Glutamatergic neuron (in vitro differentiated cells): ENCODE measurements around the gene CTSD. TPM values are rescaled to one million over a fixed set of nuclear protein-coding genes. Genes with fewer than 3 reads are reported as not detected.

Experiments used
- DNase-seq: peaks from one replicate; pipeline ENCODE4 v3.0.0; 2022
- H3K27ac Mint-ChIP-seq: one replicate; pipeline ENCODE4 v1.8.0; 2020; ENCODE audit warnings: mild to moderate bottlenecking, mixed read lengths, inconsistent platforms; ENCODE audit not compliant: unreplicated experiment
- H3K27me3 Mint-ChIP-seq: one replicate; pipeline ENCODE4 v1.8.0; 2020; ENCODE audit warnings: mild to moderate bottlenecking, moderate library complexity, mixed read lengths, inconsistent platforms; ENCODE audit not compliant: unreplicated experiment
- H3K36me3 Mint-ChIP-seq: one replicate; pipeline ENCODE4 v1.8.0; 2020; ENCODE audit warnings: mild to moderate bottlenecking, mixed read lengths, inconsistent platforms; ENCODE audit not compliant: unreplicated experiment
- H3K4me1 Mint-ChIP-seq: one replicate; pipeline ENCODE4 v1.8.0; 2020; ENCODE audit warnings: mild to moderate bottlenecking, low read depth, mixed read lengths, inconsistent platforms; ENCODE audit not compliant: unreplicated experiment
- H3K4me3 Mint-ChIP-seq: one replicate; pipeline ENCODE4 v1.8.0; 2020; ENCODE audit warnings: mild to moderate bottlenecking, mixed read lengths, inconsistent platforms; ENCODE audit not compliant: unreplicated experiment
- H3K9me3 Mint-ChIP-seq: one replicate; pipeline ENCODE4 v1.8.0; 2020; ENCODE audit warnings: mild to moderate bottlenecking, moderate library complexity, mixed read lengths, inconsistent platforms; ENCODE audit not compliant: unreplicated experiment
- total RNA-seq: library from RNA; stranded (reverse); fragmentation: NEBNext Ultra II Directional; extraction: Animal tissue kit (Norgen Biotek cat#: 25700); gene quantifications from one replicate; pipeline ENCODE4 v1.2.1, GENCODE V29; 2021; ENCODE audit not compliant: unreplicated experiment
- TF ChIP-seq, protein P1 (sequence below): fragments of 200-600 bp; sonication (generic); IDR thresholded peaks from one replicate; pipeline ENCODE4 v1.5.0; 2021; ENCODE audit not compliant: partially characterized antibody, unreplicated experiment

Gene CTSD
- total RNA-seq, 1 donor from 2014 or later: 159 TPM

DNA sequence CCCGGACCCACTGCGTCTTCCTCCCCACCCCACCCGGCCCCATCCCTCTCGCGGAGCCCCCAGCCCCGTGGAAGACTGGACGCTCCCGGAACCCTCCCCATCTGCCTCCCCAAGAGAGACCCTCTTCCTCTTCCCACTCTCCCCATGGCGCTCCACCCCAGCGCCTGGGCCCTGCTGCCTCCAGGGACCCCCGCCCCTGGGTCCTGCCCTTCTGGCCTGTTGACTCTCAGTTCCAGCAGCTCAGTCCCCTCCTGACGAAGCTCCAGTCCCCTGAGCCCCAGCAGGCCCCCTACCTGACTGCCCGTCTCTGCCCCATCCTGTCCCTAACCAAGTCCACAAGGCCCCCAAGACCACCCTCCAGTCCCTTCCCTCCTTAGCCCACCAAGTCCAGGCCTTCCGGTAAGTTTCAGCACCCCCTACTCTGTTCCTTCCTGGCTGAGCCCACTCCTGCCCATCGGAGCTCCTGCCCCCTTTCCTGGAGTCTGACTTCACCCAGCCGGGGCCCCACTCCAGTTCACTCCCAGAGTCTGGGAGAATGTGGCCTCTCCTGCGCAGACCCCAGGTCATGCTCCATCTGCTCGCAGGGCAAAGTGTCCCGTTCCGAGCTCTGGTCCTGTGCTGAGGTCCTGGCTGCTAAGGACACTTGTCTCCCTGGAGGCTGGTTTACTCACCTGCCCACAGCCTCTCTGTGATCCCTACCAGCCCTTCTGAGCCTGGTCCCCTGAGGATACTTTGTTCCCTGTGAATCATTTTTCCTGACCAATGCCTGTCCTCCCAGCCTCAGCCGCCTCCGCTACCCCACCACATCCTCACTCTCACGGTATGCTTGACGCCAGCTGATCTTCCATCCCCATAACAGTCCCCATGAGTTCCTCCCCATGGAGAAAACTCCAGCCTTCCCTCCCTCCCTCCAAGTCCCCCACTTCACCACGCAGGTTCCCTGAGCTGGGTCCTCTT lies 14.1 kb downstream of the CTSD start:
- H3K9me3 Mint-ChIP-seq: peaks cover 14% of the 10 kb centered on the region
- H3K27me3 Mint-ChIP-seq: peaks cover 16% of the 10 kb centered on the region
- peaks cover 5% of the 10 kb centered on the region for H3K36me3 Mint-ChIP-seq

DNA sequence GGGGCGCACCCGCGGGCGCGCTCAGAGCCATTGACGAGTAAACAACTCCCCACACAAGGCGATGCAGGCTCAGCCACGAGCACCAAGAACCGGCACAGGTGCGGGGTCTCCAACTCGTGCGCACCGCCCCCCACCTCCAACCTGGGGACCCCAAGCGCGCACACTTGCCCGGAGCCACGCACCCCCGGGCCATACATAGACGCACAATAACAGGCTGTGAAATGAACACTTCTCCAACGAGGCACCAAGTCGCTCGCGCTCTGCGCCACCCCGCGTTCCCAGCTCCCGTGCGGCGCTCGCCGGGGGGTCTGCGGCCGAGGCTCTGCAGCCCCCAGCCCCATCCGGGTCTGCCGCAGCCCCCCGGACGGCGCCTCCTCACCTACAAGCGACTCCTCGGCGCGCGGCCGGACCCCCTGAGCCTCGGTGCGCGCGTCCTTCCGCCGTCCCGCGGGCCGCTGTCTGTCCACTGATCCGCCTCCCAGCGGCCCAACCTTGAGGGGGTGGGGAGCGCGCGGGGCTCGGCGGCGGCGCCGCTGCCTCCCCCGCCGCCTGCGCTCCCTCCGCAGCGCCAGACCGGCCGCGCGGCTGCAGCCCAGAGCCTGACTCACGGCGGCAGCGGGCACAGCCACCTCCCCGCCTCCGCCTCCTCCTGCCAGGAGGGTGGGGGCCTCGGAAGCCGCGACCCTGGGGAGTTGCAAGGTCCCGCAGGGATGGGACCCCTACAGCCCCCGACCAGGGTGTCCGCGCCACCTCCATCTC lies 14.9 kb downstream of the CTSD start:
- TF ChIP-seq, protein P1, sequence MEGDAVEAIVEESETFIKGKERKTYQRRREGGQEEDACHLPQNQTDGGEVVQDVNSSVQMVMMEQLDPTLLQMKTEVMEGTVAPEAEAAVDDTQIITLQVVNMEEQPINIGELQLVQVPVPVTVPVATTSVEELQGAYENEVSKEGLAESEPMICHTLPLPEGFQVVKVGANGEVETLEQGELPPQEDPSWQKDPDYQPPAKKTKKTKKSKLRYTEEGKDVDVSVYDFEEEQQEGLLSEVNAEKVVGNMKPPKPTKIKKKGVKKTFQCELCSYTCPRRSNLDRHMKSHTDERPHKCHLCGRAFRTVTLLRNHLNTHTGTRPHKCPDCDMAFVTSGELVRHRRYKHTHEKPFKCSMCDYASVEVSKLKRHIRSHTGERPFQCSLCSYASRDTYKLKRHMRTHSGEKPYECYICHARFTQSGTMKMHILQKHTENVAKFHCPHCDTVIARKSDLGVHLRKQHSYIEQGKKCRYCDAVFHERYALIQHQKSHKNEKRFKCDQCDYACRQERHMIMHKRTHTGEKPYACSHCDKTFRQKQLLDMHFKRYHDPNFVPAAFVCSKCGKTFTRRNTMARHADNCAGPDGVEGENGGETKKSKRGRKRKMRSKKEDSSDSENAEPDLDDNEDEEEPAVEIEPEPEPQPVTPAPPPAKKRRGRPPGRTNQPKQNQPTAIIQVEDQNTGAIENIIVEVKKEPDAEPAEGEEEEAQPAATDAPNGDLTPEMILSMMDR: no peak
- Mint-ChIP-seq H3K4me1 (peaks cover 21% of the 10 kb centered on the region), H3K27ac (no peak overlapping the region), H3K36me3 (peaks cover 5% of the 10 kb centered on the region), H3K9me3 (peaks cover 14% of the 10 kb centered on the region), H3K27me3 (peaks cover 16% of the 10 kb centered on the region), H3K4me3 (peak overlapping the region; percentile 75)
- peak; percentile 48 for DNase-seq

More for the DNA sequence above, 14.1 kb downstream of the CTSD start:
- TF ChIP-seq, protein P1: no peak
- Mint-ChIP-seq H3K27ac (peak overlapping the region; percentile 28), H3K4me1 (peaks cover 21% of the 10 kb centered on the region), H3K4me3 (peak overlapping the region; percentile 63)
- no peak for DNase-seq

DNA sequence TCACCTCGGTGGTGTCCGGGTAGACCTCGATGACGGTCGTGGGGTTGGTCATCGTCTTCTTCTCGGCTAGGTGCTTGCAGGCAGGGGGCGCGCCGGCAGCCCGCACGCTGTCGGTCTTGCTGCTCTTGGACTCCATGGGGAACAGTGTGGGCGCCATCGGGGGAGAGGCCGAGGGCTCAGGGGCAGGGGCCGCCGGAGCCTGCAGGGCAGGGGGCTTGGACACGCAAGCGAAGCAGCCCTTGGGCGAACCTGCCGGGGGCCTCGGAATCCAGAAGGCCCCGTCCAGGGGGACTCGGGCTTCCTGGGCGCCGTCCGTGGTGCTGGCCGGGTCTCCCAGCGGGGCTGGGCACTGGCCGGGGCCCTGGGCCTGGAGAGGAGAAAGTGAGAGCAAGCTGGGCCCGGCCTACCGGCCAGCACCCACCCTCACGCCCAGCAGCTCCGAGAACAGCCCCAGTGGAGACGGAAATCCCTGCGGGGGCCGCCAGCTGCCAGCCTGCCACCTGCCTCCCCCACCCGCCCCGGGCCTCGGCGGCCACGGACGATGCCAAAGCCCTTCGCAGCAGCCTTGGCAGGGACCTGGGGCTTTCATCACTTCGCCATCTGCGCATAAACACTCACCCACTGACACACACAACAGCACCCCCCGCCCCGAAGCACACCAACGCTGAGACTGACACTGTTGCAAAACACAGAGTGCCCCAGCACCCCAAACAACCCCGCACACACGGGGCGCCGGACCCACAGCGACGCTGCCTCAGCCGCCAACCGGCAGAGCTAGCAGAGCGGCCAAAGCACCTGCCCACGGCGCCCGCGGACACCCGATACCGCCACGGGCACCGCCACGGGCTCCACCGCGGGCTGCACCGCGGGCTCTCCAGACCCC lies 15.7 kb downstream of the CTSD start:
- Mint-ChIP-seq H3K4me1 (peaks cover 21% of the 10 kb centered on the region), H3K9me3 (peaks cover 14% of the 10 kb centered on the region), H3K36me3 (peaks cover 5% of the 10 kb centered on the region), H3K4me3 (peak overlapping the region; percentile 71), H3K27me3 (peaks cover 14% of the 10 kb centered on the region), H3K27ac (no peak overlapping the region)
- peak; percentile 19 for DNase-seq
- TF ChIP-seq, protein P1: no peak

DNA sequence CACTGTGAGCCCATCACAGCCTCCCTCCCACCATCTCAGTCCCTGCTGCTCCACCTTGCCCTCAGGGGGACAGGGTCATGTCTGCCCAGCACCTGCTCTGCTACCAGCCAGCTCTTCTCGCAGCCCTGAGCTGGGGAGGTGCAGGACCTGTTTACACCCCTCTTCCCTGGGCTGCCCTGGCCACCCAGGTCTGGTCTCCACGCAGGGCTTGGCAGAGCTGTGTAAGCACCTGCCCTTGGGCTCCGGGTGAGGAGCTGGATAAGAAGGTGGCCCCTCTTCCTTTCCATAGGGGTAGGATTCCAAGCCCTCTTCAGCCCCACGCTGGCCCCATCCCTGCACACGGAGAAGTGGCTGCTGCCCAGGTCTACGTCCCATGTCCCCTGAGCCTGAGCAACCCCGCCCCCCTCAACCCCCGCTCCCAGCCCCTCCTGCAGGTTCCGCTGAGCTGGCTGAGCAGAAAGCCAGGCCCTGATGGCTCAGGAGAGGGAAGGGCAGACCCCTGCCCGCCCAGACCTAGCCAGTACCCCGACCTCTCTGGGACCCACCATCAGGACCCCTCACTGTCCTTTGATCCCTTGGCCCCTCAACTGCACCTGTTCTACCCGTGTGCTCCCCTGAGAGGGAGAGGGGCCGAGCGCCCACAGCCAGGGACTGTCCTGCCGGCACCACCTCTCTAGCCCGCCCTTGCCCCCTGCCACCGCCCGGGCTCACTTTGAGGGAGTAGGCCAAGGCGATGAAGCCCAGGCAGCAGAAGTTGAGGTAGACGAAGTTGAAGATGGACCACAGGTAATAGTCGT lies 16.6 kb downstream of the CTSD start:
- Mint-ChIP-seq H3K4me3 (no peak overlapping the region), H3K27ac (no peak overlapping the region), H3K36me3 (peaks cover 5% of the 10 kb centered on the region), H3K27me3 (peaks cover 14% of the 10 kb centered on the region), H3K4me1 (peaks cover 21% of the 10 kb centered on the region), H3K9me3 (peaks cover 14% of the 10 kb centered on the region)
- TF ChIP-seq, protein P1: no peak
- DNase-seq: no peak
